Endothelial cell of umbilical vein (primary cell): ENCODE results near the gene TLR6. TPM values are rescaled to one million over a fixed set of nuclear protein-coding genes. Genes with fewer than 3 reads are reported as not detected.

Source experiments
- BruUV-seq: library from RNA; stranded (reverse); fragments of 400-500 nt; replicated peaks from 2 replicates; lab custom pipeline; 2021; lab: Mats Ljungman, UMichigan
- CTCF ChIA-PET: fragments of 300-600, 350-600 bp; sonication (Branson Sonifier 250); formaldehyde crosslinking; loops from one replicate; lab custom pipeline; 2021; ENCODE audit warnings: antibody characterized with exemption, inconsistent platforms; lab: Charles Lee
- POLR2A ChIA-PET: fragments of 300-600, 350-600 bp; sonication (Branson Sonifier 250); formaldehyde crosslinking; loops from one replicate; lab custom pipeline; 2021; ENCODE audit warnings: antibody characterized with exemption, inconsistent platforms; lab: Charles Lee
- DNase-seq: peaks from one replicate; pipeline ENCODE4 v3.0.0-alpha.2; 2011; ENCODE audit warnings: low read depth, low spot score
- FAIRE-seq: peaks from 2 replicates; lab custom pipeline; 2011; peaks lifted over from hg19 to GRCh38; lab: Jason Lieb, UNC
- H2AFZ ChIP-seq: 2 replicates; pipeline ENCODE4 v1.6.0; 2012; ENCODE audit warnings: low read depth, low read length, control low read depth, inconsistent platforms
- H3K27ac ChIP-seq: 2 replicates; pipeline ENCODE4 v1.5.1; 2011; ENCODE audit warnings: low read depth, mild to moderate bottlenecking, control low read depth, low read length, moderate library complexity; ENCODE audit not compliant: insufficient read depth
- H3K27me3 ChIP-seq, 2 experiments: 2 replicates each; pipeline versions ENCODE4 v1.6.0 to v1.6.1; 2011; ENCODE audit warnings: low read length in 2 of 2, mixed read lengths in 1 of 2; ENCODE audit not compliant: control insufficient read depth in 2 of 2, insufficient read depth in 2 of 2
- H3K36me3 ChIP-seq, 2 experiments: 2 replicates in 1 of 2; 3 replicates in 1 of 2; pipeline ENCODE4 v1.5.1; 2011; ENCODE audit warnings: low read length in 2 of 2, mild to moderate bottlenecking in 1 of 2, moderate library complexity in 1 of 2; ENCODE audit not compliant: control insufficient read depth in 2 of 2, insufficient read depth in 2 of 2; ENCODE audit errors: extremely low read depth in 1 of 2
- H3K4me1 ChIP-seq: 3 replicates; pipeline ENCODE4 v1.5.1; 2011; ENCODE audit warnings: mild to moderate bottlenecking, low read length; ENCODE audit not compliant: control insufficient read depth, insufficient read depth; ENCODE audit errors: extremely low read depth
- H3K4me2 ChIP-seq: 2 replicates; pipeline ENCODE4 v1.6.1; 2011; ENCODE audit warnings: low read length, control low read depth, mixed read lengths; ENCODE audit not compliant: insufficient read depth
- H3K4me3 ChIP-seq, 3 experiments: fragments of 200-600 bp in 1 of 3; sonication (generic), shearing (Covaris generic) in 1 of 3; replicated peaks in 1 of 3; 2 replicates each; pipeline ENCODE4 v1.5.1; 2011 to 2016; ENCODE audit warnings: control low read depth in 3 of 3, low read length in 3 of 3, mild to moderate bottlenecking in 2 of 3, inconsistent platforms in 1 of 3, low read depth in 1 of 3, moderate library complexity in 1 of 3; ENCODE audit not compliant: insufficient read depth in 1 of 3
- H3K79me2 ChIP-seq: 2 replicates; pipeline ENCODE4 v1.6.0; 2012; ENCODE audit warnings: low read length, inconsistent platforms; ENCODE audit not compliant: control insufficient read depth, insufficient read depth
- H3K9ac ChIP-seq: replicated peaks from 2 replicates; pipeline ENCODE3; 2011; ENCODE audit warnings: low read length, control low read depth; ENCODE audit not compliant: insufficient read depth; ENCODE audit errors: extremely low read depth
- H3K9me1 ChIP-seq: replicated peaks from 3 replicates; pipeline ENCODE4 v1.6.0; 2011; ENCODE audit warnings: mild to moderate bottlenecking, low read length; ENCODE audit not compliant: control insufficient read depth, insufficient read depth; ENCODE audit errors: extremely low read depth
- H3K9me3 ChIP-seq: replicated peaks from 2 replicates; pipeline ENCODE4 v1.5.1; 2012; ENCODE audit warnings: low read length, inconsistent platforms; ENCODE audit not compliant: control insufficient read depth, insufficient read depth
- H4K20me1 ChIP-seq: replicated peaks from 2 replicates; pipeline ENCODE3; 2011; ENCODE audit warnings: mild to moderate bottlenecking, low read length; ENCODE audit not compliant: control insufficient read depth, insufficient read depth; ENCODE audit errors: extremely low read depth
- FOS ChIP-seq: IDR thresholded peaks from 2 replicates; pipeline ENCODE4 v1.6.1; 2011; ENCODE audit warnings: mild to moderate bottlenecking, low read length, moderate library complexity, borderline replicate concordance; ENCODE audit not compliant: insufficient read depth
- GATA2 ChIP-seq: IDR thresholded peaks from 2 replicates; pipeline ENCODE4 v1.7.0; 2011; ENCODE audit warnings: low read depth, mild to moderate bottlenecking, moderate library complexity, mixed read lengths, low read length; ENCODE audit not compliant: insufficient read length, insufficient read depth
- MAX ChIP-seq: IDR thresholded peaks from 2 replicates; pipeline ENCODE4 v1.6.1; 2011; ENCODE audit not compliant: insufficient read depth, insufficient read length
- MYC ChIP-seq: IDR thresholded peaks from one replicate; pipeline ENCODE4 v1.6.1; 2011; ENCODE audit warnings: mild to moderate bottlenecking, low read depth, low read length
- POLR2A ChIP-seq: IDR thresholded peaks from 2 replicates; pipeline ENCODE4 v1.6.1; 2012; ENCODE audit warnings: low read depth, mild to moderate bottlenecking, control low read depth, low read length
- POLR2AphosphoS5 ChIP-seq: IDR thresholded peaks from 2 replicates; pipeline ENCODE4 v1.6.1; 2012; ENCODE audit warnings: low read depth, mild to moderate bottlenecking, control low read depth, low read length, moderate library complexity; ENCODE audit not compliant: insufficient read depth
- dilution Hi-C: fragments of 300-500 bp; cut with MboI; formaldehyde crosslinking; loops from one replicate; pipeline ENCODE4 v1.15.0; 2019; ENCODE audit warnings: low sequenced_read_pairs; ENCODE audit not compliant: extremely low pct_ligation_motif_present
- intact Hi-C: fragments of 100-400 bp; cut with micrococcal nuclease; formaldehyde crosslinking; loops from one replicate; pipeline ENCODE4 v1.10.0; 2022
- polyA plus RNA-seq, 4 experiments: library from polyadenylated mRNA; depleted of rRNA in 3 of 4; stranded (reverse) in 3 of 4; unstranded in 1 of 4; fragments of >200 nt; gene quantifications; 2 replicates each; pipeline versions ENCODE4 v1.2.1 to v1.2.3, GENCODE V29; 2011 to 2012; ENCODE audit warnings: missing spikeins in 1 of 4
- total RNA-seq: library from RNA; stranded (reverse); gene quantifications from 2 replicates; pipeline ENCODE4 v1.2.3, GENCODE V29; 2021
- TF ChIP-seq, protein P1 (sequence below), 2 donors: IDR thresholded peaks; 1 replicate in 1 of 2; 2 replicates in 1 of 2; pipeline ENCODE4 v1.5.1; 2011; ENCODE audit warnings: low read length in 2 of 2, mild to moderate bottlenecking in 2 of 2, moderate library complexity in 2 of 2, control low read depth in 1 of 2, inconsistent platforms in 1 of 2, low read depth in 1 of 2; ENCODE audit not compliant: insufficient read depth in 1 of 2; ENCODE audit errors: extremely low read depth in 1 of 2

Gene TLR6
- total and polyA plus RNA-seq, 2 donors (not counting 3 experiments of a cell fraction or from before 2014, with no cell fraction given): 0.19 to 1.7 TPM

GRCh38 chr4:38795087-38795486 lies 61.5 kb downstream of the TLR6 start:
- Histone ChIP-seq H3K27ac (no peak overlapping the region), H3K9me3 (no peaks in the 10 kb centered on the region), H2AFZ (no peak overlapping the region), H3K79me2 (no peaks in the 10 kb centered on the region), H3K9ac (no peak overlapping the region), H3K4me2 (no peak overlapping the region), H3K9me1 (no peaks in the 10 kb centered on the region), H3K27me3 (no peaks in the 10 kb centered on the region), H3K4me1 (no peaks in the 10 kb centered on the region), H3K36me3 (no peaks in the 10 kb centered on the region), H3K4me3 (no peak overlapping the region), H4K20me1 (no peaks in the 10 kb centered on the region)
- no peak for FAIRE-seq
- BruUV-seq: no TSS peak
- intact Hi-C loops: no loop called here
- DNase-seq: no peak
- ChIA-PET POLR2A (no interaction called here), CTCF (interaction anchor here (1.3 to 3.9 kb wide), 3 partner anchors 9 to 66 kb away, joined by 3 to 26 read pairs (median 15); partner anchors contain the start of genes TLR1 and TLR10)
- dilution Hi-C loops: no loop called here
- no peak for TF ChIP-seq FOS

GRCh38 chr4:38794051-38794450 lies 62.6 kb downstream of the TLR6 start:
- no peak overlapping the region for H3K27ac ChIP-seq
- no peaks in the 10 kb centered on the region for H3K36me3 ChIP-seq
- no peaks in the 10 kb centered on the region for H3K4me1 ChIP-seq
- BruUV-seq: no TSS peak
- H2AFZ ChIP-seq: no peak overlapping the region
- CTCF ChIA-PET: interaction anchor here (0.8 to 3.5 kb wide), 3 partner anchors 10 to 12 kb away, joined by 3 to 26 read pairs (median 5); partner anchors contain the start of genes TLR1 and TLR10
- H3K4me2 ChIP-seq: no peak overlapping the region
- intact Hi-C loops: no loop called here
- no peaks in the 10 kb centered on the region for H3K79me2 ChIP-seq
- FAIRE-seq (no peak), DNase-seq (no peak)
- H3K9me3 ChIP-seq: no peaks in the 10 kb centered on the region
- H3K4me3 ChIP-seq: no peak overlapping the region
- no peak overlapping the region for H3K9ac ChIP-seq
- dilution Hi-C loops: no loop called here
- no peaks in the 10 kb centered on the region for H3K27me3 ChIP-seq
- H4K20me1 ChIP-seq: no peaks in the 10 kb centered on the region
- no peak for TF ChIP-seq POLR2AphosphoS5
- TF ChIP-seq POLR2A: no peak
- TF ChIP-seq FOS: no peak
- TF ChIP-seq, protein P1, sequence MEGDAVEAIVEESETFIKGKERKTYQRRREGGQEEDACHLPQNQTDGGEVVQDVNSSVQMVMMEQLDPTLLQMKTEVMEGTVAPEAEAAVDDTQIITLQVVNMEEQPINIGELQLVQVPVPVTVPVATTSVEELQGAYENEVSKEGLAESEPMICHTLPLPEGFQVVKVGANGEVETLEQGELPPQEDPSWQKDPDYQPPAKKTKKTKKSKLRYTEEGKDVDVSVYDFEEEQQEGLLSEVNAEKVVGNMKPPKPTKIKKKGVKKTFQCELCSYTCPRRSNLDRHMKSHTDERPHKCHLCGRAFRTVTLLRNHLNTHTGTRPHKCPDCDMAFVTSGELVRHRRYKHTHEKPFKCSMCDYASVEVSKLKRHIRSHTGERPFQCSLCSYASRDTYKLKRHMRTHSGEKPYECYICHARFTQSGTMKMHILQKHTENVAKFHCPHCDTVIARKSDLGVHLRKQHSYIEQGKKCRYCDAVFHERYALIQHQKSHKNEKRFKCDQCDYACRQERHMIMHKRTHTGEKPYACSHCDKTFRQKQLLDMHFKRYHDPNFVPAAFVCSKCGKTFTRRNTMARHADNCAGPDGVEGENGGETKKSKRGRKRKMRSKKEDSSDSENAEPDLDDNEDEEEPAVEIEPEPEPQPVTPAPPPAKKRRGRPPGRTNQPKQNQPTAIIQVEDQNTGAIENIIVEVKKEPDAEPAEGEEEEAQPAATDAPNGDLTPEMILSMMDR (IDR thresholded peaks at IDR 0.05; ENCODE audit: extremely low read depth in 1 of 2, insufficient read depth in 1 of 2, low read depth in 1 of 2, low read length in 2 of 2): no peak
- no peak for TF ChIP-seq GATA2
- no peak for TF ChIP-seq MAX
- no peak for TF ChIP-seq MYC
- no peaks in the 10 kb centered on the region for H3K9me1 ChIP-seq
- POLR2A ChIA-PET: no interaction called here
